Glutamatergic neuron (in vitro differentiated cells): ENCODE data around the gene TSPAN9. TPM values are rescaled to one million over a fixed set of nuclear protein-coding genes. Genes with fewer than 3 reads are reported as not detected.

Experiments
- DNase-seq: peaks from one replicate; pipeline ENCODE4 v3.0.0; 2022
- H3K27ac Mint-ChIP-seq: one replicate; pipeline ENCODE4 v1.8.0; 2020; ENCODE audit warnings: mild to moderate bottlenecking, mixed read lengths, inconsistent platforms; ENCODE audit not compliant: unreplicated experiment
- H3K27me3 Mint-ChIP-seq: one replicate; pipeline ENCODE4 v1.8.0; 2020; ENCODE audit warnings: mild to moderate bottlenecking, moderate library complexity, mixed read lengths, inconsistent platforms; ENCODE audit not compliant: unreplicated experiment
- H3K36me3 Mint-ChIP-seq: one replicate; pipeline ENCODE4 v1.8.0; 2020; ENCODE audit warnings: mild to moderate bottlenecking, mixed read lengths, inconsistent platforms; ENCODE audit not compliant: unreplicated experiment
- H3K4me1 Mint-ChIP-seq: one replicate; pipeline ENCODE4 v1.8.0; 2020; ENCODE audit warnings: mild to moderate bottlenecking, low read depth, mixed read lengths, inconsistent platforms; ENCODE audit not compliant: unreplicated experiment
- H3K4me3 Mint-ChIP-seq: one replicate; pipeline ENCODE4 v1.8.0; 2020; ENCODE audit warnings: mild to moderate bottlenecking, mixed read lengths, inconsistent platforms; ENCODE audit not compliant: unreplicated experiment
- H3K9me3 Mint-ChIP-seq: one replicate; pipeline ENCODE4 v1.8.0; 2020; ENCODE audit warnings: mild to moderate bottlenecking, moderate library complexity, mixed read lengths, inconsistent platforms; ENCODE audit not compliant: unreplicated experiment
- CTCF ChIP-seq: fragments of 200-600 bp; sonication (generic); IDR thresholded peaks from one replicate; pipeline ENCODE4 v1.5.0; 2021; ENCODE audit not compliant: partially characterized antibody, unreplicated experiment
- total RNA-seq: library from RNA; stranded (reverse); fragmentation: NEBNext Ultra II Directional; extraction: Animal tissue kit (Norgen Biotek cat#: 25700); gene quantifications from one replicate; pipeline ENCODE4 v1.2.1, GENCODE V29; 2021; ENCODE audit not compliant: unreplicated experiment

Gene TSPAN9
- total RNA-seq, 1 donor from 2014 or later, result 142 TPM

- H3K36me3 Mint-ChIP-seq, result no peaks in the 10 kb centered on the region
Measured at GRCh38 chr12:3040026-3040656, 37.0 kb upstream of the TSPAN9 start.

GRCh38 chr12:3040663-3041544, 36.3 kb upstream of the TSPAN9 start:
- no peak for DNase-seq
- Mint-ChIP-seq H3K4me3 (no peak overlapping the region), H3K9me3 (peaks cover 8% of the 10 kb centered on the region), H3K4me1 (peaks cover 33% of the 10 kb centered on the region), H3K27ac (no peak overlapping the region), H3K36me3 (no peaks in the 10 kb centered on the region), H3K27me3 (peaks cover 19% of the 10 kb centered on the region)
- TF ChIP-seq CTCF, result no peak

More at GRCh38 chr12:3040026-3040656, 37.0 kb upstream of the TSPAN9 start:
- peaks cover 20% of the 10 kb centered on the region for H3K27me3 Mint-ChIP-seq
- no peak overlapping the region for H3K27ac Mint-ChIP-seq
- no peak for TF ChIP-seq CTCF
- H3K4me3 Mint-ChIP-seq, result no peak overlapping the region
- DNase-seq, result no peak
- peaks cover 35% of the 10 kb centered on the region for H3K4me1 Mint-ChIP-seq
- peaks cover 6% of the 10 kb centered on the region for H3K9me3 Mint-ChIP-seq

GRCh38 chr12:3041558-3042164, 35.5 kb upstream of the TSPAN9 start:
- Mint-ChIP-seq H3K36me3 (no peaks in the 10 kb centered on the region), H3K4me3 (peak overlapping the region; percentile 28)
- peak; percentile 80 for DNase-seq

GRCh38 chr12:3042394-3042793, 34.8 kb upstream of the TSPAN9 start:
- Mint-ChIP-seq H3K9me3 (peaks cover 8% of the 10 kb centered on the region), H3K27ac (no peak overlapping the region), H3K4me1 (peaks cover 20% of the 10 kb centered on the region), H3K27me3 (peaks cover 13% of the 10 kb centered on the region), H3K4me3 (no peak overlapping the region), H3K36me3 (no peaks in the 10 kb centered on the region)
- no peak for TF ChIP-seq CTCF
- DNase-seq, result no peak

More at GRCh38 chr12:3041558-3042164, 35.5 kb upstream of the TSPAN9 start:
- peaks cover 8% of the 10 kb centered on the region for H3K9me3 Mint-ChIP-seq
- H3K27me3 Mint-ChIP-seq, result peaks cover 17% of the 10 kb centered on the region
- H3K27ac Mint-ChIP-seq, result no peak overlapping the region
- TF ChIP-seq CTCF, result peak; percentile 78
- H3K4me1 Mint-ChIP-seq, result peaks cover 26% of the 10 kb centered on the region
